ENCODE data around the gene RHOBTB3. TPM values are rescaled to one million over a fixed set of nuclear protein-coding genes. Genes with fewer than 3 reads are reported as not detected.

Gene RHOBTB3
- total and polyA plus RNA-seq, 2 donors from 2014 or later, result 22.5 to 54.5 TPM

GRCh38 chr5:95725071-95725820 is 5.9 kb upstream of the RHOBTB3 start:
- FAIRE-seq (no peak), DNase-seq (no peak)
- Histone ChIP-seq H3K4me1 (ENCODE audit: control insufficient read depth in 2 of 3, insufficient read depth in 2 of 3, low read depth in 1 of 3, low read length in 3 of 3) (peaks cover 4 to 7% (median 5%) of the 10 kb centered on the region in 3 donors), H3K9me3 (ENCODE audit: control insufficient read depth in 2 of 3, insufficient read depth in 1 of 3, low read length in 3 of 3) (no peaks in the 10 kb centered on the region), H3K27ac (ENCODE audit: low read depth in 2 of 2, low read length in 2 of 2) (no peak overlapping the region), H3K27me3 (ENCODE audit: control insufficient read depth, insufficient read depth, low read length) (no peaks in the 10 kb centered on the region), H3K9ac (ENCODE audit: low read length in 3 of 3) (no peak overlapping the region), H3K4me3 (ENCODE audit: low read length in 3 of 3) (no peak overlapping the region), H3K36me3 (ENCODE audit: control insufficient read depth in 2 of 3, insufficient read depth in 3 of 3, low read length in 3 of 3) (no peaks in the 10 kb centered on the region)
- intact Hi-C loops (cut with DNase I), result no loop called here
- TF ChIP-seq, protein P1, sequence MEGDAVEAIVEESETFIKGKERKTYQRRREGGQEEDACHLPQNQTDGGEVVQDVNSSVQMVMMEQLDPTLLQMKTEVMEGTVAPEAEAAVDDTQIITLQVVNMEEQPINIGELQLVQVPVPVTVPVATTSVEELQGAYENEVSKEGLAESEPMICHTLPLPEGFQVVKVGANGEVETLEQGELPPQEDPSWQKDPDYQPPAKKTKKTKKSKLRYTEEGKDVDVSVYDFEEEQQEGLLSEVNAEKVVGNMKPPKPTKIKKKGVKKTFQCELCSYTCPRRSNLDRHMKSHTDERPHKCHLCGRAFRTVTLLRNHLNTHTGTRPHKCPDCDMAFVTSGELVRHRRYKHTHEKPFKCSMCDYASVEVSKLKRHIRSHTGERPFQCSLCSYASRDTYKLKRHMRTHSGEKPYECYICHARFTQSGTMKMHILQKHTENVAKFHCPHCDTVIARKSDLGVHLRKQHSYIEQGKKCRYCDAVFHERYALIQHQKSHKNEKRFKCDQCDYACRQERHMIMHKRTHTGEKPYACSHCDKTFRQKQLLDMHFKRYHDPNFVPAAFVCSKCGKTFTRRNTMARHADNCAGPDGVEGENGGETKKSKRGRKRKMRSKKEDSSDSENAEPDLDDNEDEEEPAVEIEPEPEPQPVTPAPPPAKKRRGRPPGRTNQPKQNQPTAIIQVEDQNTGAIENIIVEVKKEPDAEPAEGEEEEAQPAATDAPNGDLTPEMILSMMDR (IDR thresholded peaks at IDR 0.05; ENCODE audit: borderline replicate concordance, extremely low read depth, insufficient read depth), result no peak

DNA sequence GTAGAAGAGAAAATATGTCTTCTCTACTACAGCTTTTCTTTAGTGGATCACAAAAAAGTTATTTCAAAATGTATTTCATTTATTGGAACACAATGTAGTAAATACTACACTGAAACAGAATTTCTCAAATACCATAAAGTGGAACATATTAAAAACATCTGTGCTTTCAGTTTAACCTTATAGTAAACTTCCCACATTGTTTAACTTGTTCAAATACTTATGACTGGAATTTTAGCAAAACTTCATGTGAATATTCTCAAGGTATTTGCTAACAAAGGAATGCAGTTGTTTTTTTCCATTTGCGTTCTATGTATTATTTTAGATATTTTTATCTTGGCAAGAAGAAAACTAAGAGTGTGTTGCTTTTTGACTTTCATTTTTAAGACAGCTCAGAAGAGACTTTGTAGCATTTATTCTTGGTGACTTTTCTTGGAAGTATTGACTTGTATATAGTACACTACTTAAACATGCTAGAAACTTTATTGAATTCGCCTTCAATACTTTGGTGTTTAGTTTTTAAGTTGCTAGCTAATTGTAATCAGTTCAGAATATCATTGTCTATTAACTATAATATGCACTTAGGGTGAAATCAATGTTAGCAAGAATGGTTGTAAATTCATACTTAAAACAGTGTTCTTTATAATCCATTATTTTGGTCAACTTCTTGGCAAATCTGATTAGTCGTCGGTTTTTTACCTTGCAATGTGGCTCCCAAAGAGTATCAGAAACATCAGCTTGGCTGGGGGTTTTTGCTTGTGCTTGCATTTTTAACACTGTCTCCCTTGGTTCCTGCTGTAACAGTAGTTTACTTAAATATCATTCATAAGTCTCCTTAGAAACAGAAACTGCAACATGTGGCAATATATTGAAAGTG is 5.0 kb upstream of the RHOBTB3 start:
- Histone ChIP-seq H3K9ac (ENCODE audit: low read length in 3 of 3) (no peak overlapping the region), H3K27me3 (ENCODE audit: control insufficient read depth, insufficient read depth, low read length) (no peaks in the 10 kb centered on the region), H3K27ac (ENCODE audit: low read depth in 2 of 2, low read length in 2 of 2) (no peak overlapping the region), H3K36me3 (ENCODE audit: control insufficient read depth in 2 of 3, insufficient read depth in 3 of 3, low read length in 3 of 3) (no peaks in the 10 kb centered on the region), H3K4me3 (ENCODE audit: low read length in 3 of 3) (no peak overlapping the region), H3K9me3 (ENCODE audit: control insufficient read depth in 2 of 3, insufficient read depth in 1 of 3, low read length in 3 of 3) (no peaks in the 10 kb centered on the region), H3K4me1 (ENCODE audit: control insufficient read depth in 2 of 3, insufficient read depth in 2 of 3, low read depth in 1 of 3, low read length in 3 of 3) (peaks cover 4 to 11% (median 5%) of the 10 kb centered on the region in 3 donors)
- peak in 1 of 5 donors; percentile 47 for DNase-seq
- TF ChIP-seq, protein P1 (IDR thresholded peaks at IDR 0.05; ENCODE audit: borderline replicate concordance, extremely low read depth, insufficient read depth), result no peak
- no peak for FAIRE-seq
- intact Hi-C loops (cut with DNase I), result no loop called here

- no peak overlapping the region for H3K27ac ChIP-seq (ENCODE audit: low read depth in 2 of 2, low read length in 2 of 2)
- intact Hi-C loops (cut with DNase I), result no loop called here
- H3K27me3 ChIP-seq (ENCODE audit: control insufficient read depth, insufficient read depth, low read length), result no peaks in the 10 kb centered on the region
- no peak for DNase-seq
- H3K9me3 ChIP-seq (ENCODE audit: control insufficient read depth in 2 of 3, insufficient read depth in 1 of 3, low read length in 3 of 3), result no peaks in the 10 kb centered on the region
- H3K4me1 ChIP-seq (ENCODE audit: control insufficient read depth in 2 of 3, insufficient read depth in 2 of 3, low read depth in 1 of 3, low read length in 3 of 3), result peaks cover 4 to 11% (median 5%) of the 10 kb centered on the region in 3 donors
- H3K36me3 ChIP-seq (ENCODE audit: control insufficient read depth in 2 of 3, insufficient read depth in 3 of 3, low read length in 3 of 3), result no peaks in the 10 kb centered on the region
- FAIRE-seq, result no peak
- no peak overlapping the region for H3K9ac ChIP-seq (ENCODE audit: low read length in 3 of 3)
- no peak overlapping the region for H3K4me3 ChIP-seq (ENCODE audit: low read length in 3 of 3)
- TF ChIP-seq, protein P1 (IDR thresholded peaks at IDR 0.05; ENCODE audit: borderline replicate concordance, extremely low read depth, insufficient read depth), result no peak
Observed at GRCh38 chr5:95726811-95727763, 4.0 kb upstream of the RHOBTB3 start.
